H9 (cell line): ENCODE data around the gene ABHD3. TPM values are rescaled to one million over a fixed set of nuclear protein-coding genes. Genes with fewer than 3 reads are reported as not detected.

Experiments
- DNase-seq: peaks from one replicate; pipeline ENCODE4 v3.0.0-alpha.2; 2017
- H2AFZ ChIP-seq: one replicate; pipeline ENCODE4 v1.6.1; 2013; ENCODE audit warnings: mild to moderate bottlenecking, low read length, control low read depth, moderate library complexity
- H2AK5ac ChIP-seq: 2 replicates; pipeline ENCODE4 v1.6.1; 2013; ENCODE audit warnings: low read length, control low read depth, mixed read lengths; ENCODE audit not compliant: insufficient read length
- H2BK120ac ChIP-seq: one replicate; pipeline ENCODE4 v1.6.1; 2013; ENCODE audit warnings: low read depth, mild to moderate bottlenecking, low read length, control low read depth, inconsistent platforms; ENCODE audit not compliant: poor library complexity, severe bottlenecking
- H2BK12ac ChIP-seq: 2 replicates; pipeline ENCODE4 v1.6.1; 2013; ENCODE audit warnings: low read length, control low read depth, mixed read lengths, low read depth; ENCODE audit not compliant: insufficient read length
- H2BK15ac ChIP-seq: 2 replicates; pipeline ENCODE4 v1.6.1; 2013; ENCODE audit warnings: low read depth, low read length, control low read depth
- H2BK20ac ChIP-seq: one replicate; pipeline ENCODE4 v1.6.1; 2013; ENCODE audit warnings: low read depth, mild to moderate bottlenecking, low read length, control low read depth, inconsistent platforms; ENCODE audit not compliant: poor library complexity, severe bottlenecking
- H2BK5ac ChIP-seq: 2 replicates; pipeline ENCODE4 v1.6.1; 2013; ENCODE audit warnings: low read length, control low read depth, mixed read lengths; ENCODE audit not compliant: insufficient read length
- H3K14ac ChIP-seq: 2 replicates; pipeline ENCODE4 v1.6.1; 2013; ENCODE audit warnings: low read length, control low read depth; ENCODE audit not compliant: insufficient read depth
- H3K18ac ChIP-seq: 2 replicates; pipeline ENCODE4 v1.6.1; 2013; ENCODE audit warnings: low read depth, mild to moderate bottlenecking, mixed read lengths, low read length, control low read depth; ENCODE audit not compliant: insufficient read length
- H3K23ac ChIP-seq: 2 replicates; pipeline ENCODE4 v1.6.1; 2013; ENCODE audit warnings: low read length, control low read depth, mixed read lengths, low read depth; ENCODE audit not compliant: insufficient read length
- H3K23me2 ChIP-seq: 2 replicates; pipeline ENCODE4 v1.6.1; 2013; ENCODE audit warnings: low read depth, mild to moderate bottlenecking, mixed read lengths, low read length, control low read depth; ENCODE audit not compliant: insufficient read length, poor library complexity, severe bottlenecking
- H3K27ac ChIP-seq: 2 replicates; pipeline ENCODE4 v1.5.1; 2013; ENCODE audit warnings: low read length, control low read depth, mixed read lengths, low read depth; ENCODE audit not compliant: insufficient read length
- H3K27me3 ChIP-seq: 2 replicates; pipeline ENCODE4 v1.6.1; 2013; ENCODE audit warnings: low read length, control low read depth, inconsistent platforms; ENCODE audit not compliant: insufficient read depth
- H3K4ac ChIP-seq: 2 replicates; pipeline ENCODE4 v1.6.1; 2013; ENCODE audit warnings: low read depth, mild to moderate bottlenecking, control low read depth, inconsistent platforms, low read length, moderate library complexity
- H3K4me1 ChIP-seq: 2 replicates; pipeline ENCODE4 v1.6.1; 2013; ENCODE audit warnings: low read length, control low read depth, inconsistent platforms; ENCODE audit not compliant: insufficient read depth
- H3K4me2 ChIP-seq: 2 replicates; pipeline ENCODE4 v1.6.1; 2013; ENCODE audit warnings: low read length, control low read depth, mixed read lengths; ENCODE audit not compliant: insufficient read length, insufficient read depth
- H3K56ac ChIP-seq: 2 replicates; pipeline ENCODE4 v1.6.1; 2013; ENCODE audit warnings: low read depth, mild to moderate bottlenecking, mixed read lengths, low read length, control low read depth; ENCODE audit not compliant: insufficient read length
- H3K79me1 ChIP-seq: 2 replicates; pipeline ENCODE4 v1.6.1; 2013; ENCODE audit warnings: low read depth, mild to moderate bottlenecking, moderate library complexity, low read length, control low read depth, inconsistent platforms; ENCODE audit not compliant: insufficient read depth, poor library complexity, severe bottlenecking
- H3K79me2 ChIP-seq: 2 replicates; pipeline ENCODE4 v1.6.1; 2013; ENCODE audit warnings: low read length, control low read depth, inconsistent platforms; ENCODE audit not compliant: insufficient read depth
- H3K9ac ChIP-seq: 2 replicates; pipeline ENCODE4 v1.6.1; 2013; ENCODE audit warnings: low read length, control low read depth, mixed read lengths; ENCODE audit not compliant: insufficient read length; ENCODE audit errors: extremely low read depth
- H3K9me3 ChIP-seq: one replicate; pipeline ENCODE4 v1.6.1; 2013; ENCODE audit warnings: low read depth, low read length, inconsistent platforms; ENCODE audit not compliant: control insufficient read depth
- H3T11ph ChIP-seq: one replicate; pipeline ENCODE4 v1.6.1; 2013; ENCODE audit warnings: mild to moderate bottlenecking, low read length, control low read depth, inconsistent platforms
- H4K20me1 ChIP-seq: one replicate; pipeline ENCODE4 v1.6.1; 2013; ENCODE audit not compliant: control insufficient read depth, insufficient read length, insufficient read depth
- H4K5ac ChIP-seq: 2 replicates; pipeline ENCODE4 v1.6.1; 2013; ENCODE audit warnings: low read depth, mild to moderate bottlenecking, mixed read lengths, low read length, control low read depth; ENCODE audit not compliant: insufficient read length
- H4K8ac ChIP-seq: replicated peaks from 2 replicates; pipeline ENCODE4 v1.6.1; 2013; ENCODE audit warnings: low read length, control low read depth, mixed read lengths, low read depth; ENCODE audit not compliant: insufficient read length
- H4K91ac ChIP-seq: 2 replicates; pipeline ENCODE4 v1.6.1; 2013; ENCODE audit warnings: low read depth, mild to moderate bottlenecking, moderate library complexity, mixed read lengths, low read length, control low read depth; ENCODE audit not compliant: insufficient read length
- H3K27ac Mint-ChIP-seq, 3 experiments: 2 replicates in 2 of 3; 3 replicates in 1 of 3; pipeline ENCODE4 v1.8.0; 2020 to 2021; ENCODE audit warnings: mixed read lengths in 3 of 3, mild to moderate bottlenecking in 1 of 3, moderate library complexity in 1 of 3
- H3K27me3 Mint-ChIP-seq: 2 replicates; pipeline ENCODE4 v1.8.0; 2021; ENCODE audit warnings: low read depth, mild to moderate bottlenecking, moderate library complexity, mixed read lengths
- H3K36me3 Mint-ChIP-seq, 3 experiments: 2 replicates in 2 of 3; 3 replicates in 1 of 3; pipeline ENCODE4 v1.8.0; 2020 to 2021; ENCODE audit warnings: low read depth in 3 of 3, mixed read lengths in 3 of 3; ENCODE audit not compliant: insufficient read depth in 1 of 3
- H3K4me1 Mint-ChIP-seq, 2 experiments: 2 replicates each; pipeline ENCODE4 v1.8.0; 2020; ENCODE audit warnings: mixed read lengths in 2 of 2
- H3K4me3 Mint-ChIP-seq, 2 experiments: 2 replicates in 1 of 2; 3 replicates in 1 of 2; pipeline ENCODE4 v1.8.0; 2020 to 2021; ENCODE audit warnings: mild to moderate bottlenecking in 2 of 2, mixed read lengths in 2 of 2, moderate library complexity in 1 of 2
- H3K9me3 Mint-ChIP-seq, 2 experiments: 2 replicates in 1 of 2; 3 replicates in 1 of 2; pipeline ENCODE4 v1.8.0; 2020; ENCODE audit warnings: mild to moderate bottlenecking in 2 of 2, mixed read lengths in 2 of 2, moderate library complexity in 1 of 2
- CTCF ChIP-seq: fragments of 200-600 bp; sonication (generic); conservative IDR thresholded peaks from 3 replicates; pipeline ENCODE4 v1.8.0; 2021; ENCODE audit warnings: antibody characterized with exemption, mild to moderate bottlenecking
- WGBS: extraction: QIAGEN DNeasy Blood & Tissue Kit; methylation state at CpG from one replicate; pipeline ENCODE4 v1.1.7; 2013; ENCODE audit warnings: missing lambda C conversion rate, low lambda C conversion rate, mixed read lengths; ENCODE audit not compliant: insufficient read length; ENCODE audit errors: extremely low coverage; 5-methylcytosine and 5-hydroxymethylcytosine counted together
- total RNA-seq: library from RNA; stranded (reverse); gene quantifications from 2 replicates; pipeline ENCODE4 v1.2.1, GENCODE V29; 2021

ABHD3 gene
- total RNA-seq, 1 experiment from 2014 or later: 12.0 TPM

GRCh38 chr18:21604671-21605070 lies 99.9 kb downstream of the ABHD3 start:
- no peak overlapping the region for H2BK20ac ChIP-seq
- Mint-ChIP-seq H3K4me3 (no peak overlapping the region), H3K4me1 (0 out of 4 replicates have a peak, but pooled peaks cover 0 to 6% of the 10 kb centered on the region in 2 experiments), H3K36me3 (peaks cover 0 to 3% (median 1%) of the 10 kb centered on the region in 3 experiments; a peak in 1 of 7 replicates), H3K27ac (no peak overlapping the region), H3K27me3 (no peaks in the 10 kb centered on the region; the same call in 1 of the 2 replicates), H3K9me3 (peaks cover 0 to 3% of the 10 kb centered on the region in 2 experiments; a peak in 1 of 5 replicates)
- H3K9ac ChIP-seq: no peak overlapping the region
- H3K27ac ChIP-seq: no peak overlapping the region
- no peak for TF ChIP-seq CTCF
- no peaks in the 10 kb centered on the region for H3K79me2 ChIP-seq
- H3K14ac ChIP-seq: no peak overlapping the region
- DNase-seq: no peak
- no peak overlapping the region for H2BK5ac ChIP-seq
- H4K5ac ChIP-seq: no peak overlapping the region
- no peaks in the 10 kb centered on the region for H3K4me1 ChIP-seq
- no peak overlapping the region for H2BK12ac ChIP-seq
- no peak overlapping the region for H3K4ac ChIP-seq
- H2BK15ac ChIP-seq: no peak overlapping the region
- WGBS: no CpG with 5 or more reads among the region's 2 CpGs
- no peak overlapping the region for H3K4me2 ChIP-seq
- H2AK5ac ChIP-seq: no peak overlapping the region
- H3T11ph ChIP-seq: no peak overlapping the region
- no peak overlapping the region for H2BK120ac ChIP-seq
- no peak overlapping the region for H3K56ac ChIP-seq
- H2AFZ ChIP-seq: no peak overlapping the region
- H4K91ac ChIP-seq: no peak overlapping the region
- H3K27me3 ChIP-seq: no peaks in the 10 kb centered on the region
- H3K23me2 ChIP-seq: no peaks in the 10 kb centered on the region
- no peak overlapping the region for H4K8ac ChIP-seq
- H4K20me1 ChIP-seq: peaks cover 3% of the 10 kb centered on the region
- H3K18ac ChIP-seq: no peak overlapping the region
- no peaks in the 10 kb centered on the region for H3K79me1 ChIP-seq
- H3K9me3 ChIP-seq: no peaks in the 10 kb centered on the region
- no peak overlapping the region for H3K23ac ChIP-seq
